Colonic mucosa (tissue), 4 donors: ENCODE results near the gene PLEKHA6. TPM values are rescaled to one million over a fixed set of nuclear protein-coding genes. Genes with fewer than 3 reads are reported as not detected.
A peak's percentile ranks its signal among the peaks of the same experiment; 100 is the strongest.

Experiments used
- DNase-seq: peaks from one replicate; pipeline ENCODE4 v3.0.0-alpha.2; 2020
- H3K27ac ChIP-seq: fragments of 200-600 bp; one replicate; pipeline ENCODE4 v1.8.0; 2021
- H3K27me3 ChIP-seq: fragments of 200-600 bp; one replicate; pipeline ENCODE4 v1.8.0; 2021
- H3K36me3 ChIP-seq: fragments of 200-600 bp; one replicate; pipeline ENCODE4 v1.8.0; 2021
- H3K4me1 ChIP-seq: fragments of 200-600 bp; one replicate; pipeline ENCODE4 v1.8.0; 2021; ENCODE audit warnings: mild to moderate bottlenecking
- H3K4me3 ChIP-seq: fragments of 200-600 bp; one replicate; pipeline ENCODE4 v1.8.0; 2021
- H3K9ac ChIP-seq, 2 donors: one replicate each; pipeline ENCODE4 v1.7.0; 2013; ENCODE audit warnings: control low read depth in 2 of 2, low read depth in 2 of 2, low read length in 2 of 2
- H3K9me3 ChIP-seq: fragments of 200-600 bp; one replicate; pipeline ENCODE4 v1.8.0; 2021
- intact Hi-C: fragments of 100-400 bp; cut with DNase I; formaldehyde crosslinking; loops from one replicate; pipeline ENCODE4 v1.14.1; 2022
- total RNA-seq, 2 donors: library from RNA; stranded (reverse); fragmentation: NEBNext Ultra II Directional in 1 of 2; extraction: Animal tissue kit (Norgen Biotek cat#: 25700) in 1 of 2; gene quantifications; one replicate each; pipeline ENCODE4 v1.2.1, GENCODE V29; 2021
- TF ChIP-seq, protein P1 (sequence below): fragments of 200-600 bp; IDR thresholded peaks from one replicate; pipeline ENCODE4 v1.8.0; 2022; ENCODE audit warnings: antibody characterized with exemption, mild to moderate bottlenecking
- donor health status: healthy.
- donor health status: DM: no; HTN: no; CAD: no.
- donor health status: DM: no; HTN: no; CAD: no.

Gene PLEKHA6
- total RNA-seq, 2 donors from 2014 or later = 84.5 to 165 TPM

- peak overlapping the region; percentile 61 for H3K27ac ChIP-seq
- H3K36me3 ChIP-seq = no peaks in the 10 kb centered on the region
- no peak for DNase-seq
These were observed 20.7 kb downstream of the PLEKHA6 start for GRCh38 chr1:204338997-204339396.

GRCh38 chr1:204338360-204338759, 21.4 kb downstream of the PLEKHA6 start:
- intact Hi-C loops = no loop called here
- Histone ChIP-seq H3K4me3 (no peak overlapping the region), H3K9ac (peak overlapping the region in 1 of 2 donors; percentile 31), H3K27me3 (no peaks in the 10 kb centered on the region), H3K27ac (peak overlapping the region; percentile 61), H3K9me3 (no peaks in the 10 kb centered on the region), H3K4me1 (peaks cover 24% of the 10 kb centered on the region), H3K36me3 (no peaks in the 10 kb centered on the region)
- peak; percentile 63 for DNase-seq
- TF ChIP-seq, protein P1, sequence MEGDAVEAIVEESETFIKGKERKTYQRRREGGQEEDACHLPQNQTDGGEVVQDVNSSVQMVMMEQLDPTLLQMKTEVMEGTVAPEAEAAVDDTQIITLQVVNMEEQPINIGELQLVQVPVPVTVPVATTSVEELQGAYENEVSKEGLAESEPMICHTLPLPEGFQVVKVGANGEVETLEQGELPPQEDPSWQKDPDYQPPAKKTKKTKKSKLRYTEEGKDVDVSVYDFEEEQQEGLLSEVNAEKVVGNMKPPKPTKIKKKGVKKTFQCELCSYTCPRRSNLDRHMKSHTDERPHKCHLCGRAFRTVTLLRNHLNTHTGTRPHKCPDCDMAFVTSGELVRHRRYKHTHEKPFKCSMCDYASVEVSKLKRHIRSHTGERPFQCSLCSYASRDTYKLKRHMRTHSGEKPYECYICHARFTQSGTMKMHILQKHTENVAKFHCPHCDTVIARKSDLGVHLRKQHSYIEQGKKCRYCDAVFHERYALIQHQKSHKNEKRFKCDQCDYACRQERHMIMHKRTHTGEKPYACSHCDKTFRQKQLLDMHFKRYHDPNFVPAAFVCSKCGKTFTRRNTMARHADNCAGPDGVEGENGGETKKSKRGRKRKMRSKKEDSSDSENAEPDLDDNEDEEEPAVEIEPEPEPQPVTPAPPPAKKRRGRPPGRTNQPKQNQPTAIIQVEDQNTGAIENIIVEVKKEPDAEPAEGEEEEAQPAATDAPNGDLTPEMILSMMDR = no peak

More at GRCh38 chr1:204338997-204339396, 20.7 kb downstream of the PLEKHA6 start:
- intact Hi-C loops = no loop called here
- H3K9me3 ChIP-seq = no peaks in the 10 kb centered on the region
- H3K4me3 ChIP-seq = no peak overlapping the region
- TF ChIP-seq, protein P1 = no peak
- peak overlapping the region in 1 of 2 donors; percentile 19 for H3K9ac ChIP-seq
- H3K27me3 ChIP-seq = no peaks in the 10 kb centered on the region
- peaks cover 24% of the 10 kb centered on the region for H3K4me1 ChIP-seq

- Histone ChIP-seq H3K36me3 (no peaks in the 10 kb centered on the region), H3K4me1 (peaks cover 24% of the 10 kb centered on the region), H3K4me3 (no peak overlapping the region), H3K9ac (peak overlapping the region in 1 of 2 donors; percentile 31), H3K27ac (peak overlapping the region; percentile 61), H3K27me3 (no peaks in the 10 kb centered on the region), H3K9me3 (no peaks in the 10 kb centered on the region)
- TF ChIP-seq, protein P1 = no peak
- intact Hi-C loops = no loop called here
- no peak for DNase-seq
These were observed 22.1 kb downstream of the PLEKHA6 start for GRCh38 chr1:204337583-204337982.

- TF ChIP-seq, protein P1 = no peak
- no peak for DNase-seq
- intact Hi-C loops = no loop called here
- Histone ChIP-seq H3K4me1 (peaks cover 24% of the 10 kb centered on the region), H3K27me3 (no peaks in the 10 kb centered on the region), H3K9me3 (no peaks in the 10 kb centered on the region), H3K36me3 (no peaks in the 10 kb centered on the region), H3K27ac (peak overlapping the region; percentile 18), H3K4me3 (no peak overlapping the region), H3K9ac (no peak overlapping the region)
These were observed 22.7 kb downstream of the PLEKHA6 start for GRCh38 chr1:204337036-204337429.

- Histone ChIP-seq H3K9me3 (no peaks in the 10 kb centered on the region), H3K9ac (no peak overlapping the region), H3K4me1 (peaks cover 24% of the 10 kb centered on the region), H3K27ac (peak overlapping the region; percentile 18), H3K4me3 (no peak overlapping the region), H3K36me3 (no peaks in the 10 kb centered on the region), H3K27me3 (no peaks in the 10 kb centered on the region)
- DNase-seq = no peak
- TF ChIP-seq, protein P1 = no peak
- intact Hi-C loops = no loop called here
These were observed 23.2 kb downstream of the PLEKHA6 start for GRCh38 chr1:204336421-204337035.
